ENCODE measurements around the gene LRMDA. TPM values are rescaled to one million over a fixed set of nuclear protein-coding genes. Genes with fewer than 3 reads are reported as not detected.

The LRMDA gene
- total RNA-seq, 1 donor from 2014 or later = 29.9 TPM

DNA sequence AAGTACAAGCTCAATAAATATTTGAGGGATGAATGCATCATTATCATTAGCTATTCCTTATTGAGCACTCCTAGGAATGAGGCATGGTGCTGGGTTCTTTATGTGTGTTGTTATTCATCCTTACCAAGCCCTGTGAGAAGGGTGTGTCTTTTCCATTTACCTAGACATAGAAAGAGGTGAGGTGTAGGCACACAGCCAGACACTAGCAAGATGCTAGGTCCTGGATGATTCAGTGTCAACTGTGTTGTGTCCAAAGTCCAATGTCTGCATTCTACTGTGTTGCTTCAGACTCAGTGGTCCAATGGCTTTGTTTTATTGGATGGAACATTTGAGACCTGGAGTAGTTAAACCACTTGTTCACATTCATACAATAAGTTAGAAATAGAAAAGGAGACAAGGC is 605.5 kb downstream of the LRMDA start:
- TF ChIP-seq, protein P1, sequence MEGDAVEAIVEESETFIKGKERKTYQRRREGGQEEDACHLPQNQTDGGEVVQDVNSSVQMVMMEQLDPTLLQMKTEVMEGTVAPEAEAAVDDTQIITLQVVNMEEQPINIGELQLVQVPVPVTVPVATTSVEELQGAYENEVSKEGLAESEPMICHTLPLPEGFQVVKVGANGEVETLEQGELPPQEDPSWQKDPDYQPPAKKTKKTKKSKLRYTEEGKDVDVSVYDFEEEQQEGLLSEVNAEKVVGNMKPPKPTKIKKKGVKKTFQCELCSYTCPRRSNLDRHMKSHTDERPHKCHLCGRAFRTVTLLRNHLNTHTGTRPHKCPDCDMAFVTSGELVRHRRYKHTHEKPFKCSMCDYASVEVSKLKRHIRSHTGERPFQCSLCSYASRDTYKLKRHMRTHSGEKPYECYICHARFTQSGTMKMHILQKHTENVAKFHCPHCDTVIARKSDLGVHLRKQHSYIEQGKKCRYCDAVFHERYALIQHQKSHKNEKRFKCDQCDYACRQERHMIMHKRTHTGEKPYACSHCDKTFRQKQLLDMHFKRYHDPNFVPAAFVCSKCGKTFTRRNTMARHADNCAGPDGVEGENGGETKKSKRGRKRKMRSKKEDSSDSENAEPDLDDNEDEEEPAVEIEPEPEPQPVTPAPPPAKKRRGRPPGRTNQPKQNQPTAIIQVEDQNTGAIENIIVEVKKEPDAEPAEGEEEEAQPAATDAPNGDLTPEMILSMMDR (IDR thresholded peaks at IDR 0.05) = no peak
- peaks cover 32% of the 10 kb centered on the region for H3K4me1 ChIP-seq
- H3K4me3 ChIP-seq = no peak overlapping the region
- no peaks in the 10 kb centered on the region for H3K27me3 ChIP-seq (ENCODE audit: low read depth)
- ATAC-seq (no peak), DNase-seq (no peak)
- no peak overlapping the region for H3K27ac ChIP-seq
- H3K9me3 ChIP-seq = peaks cover 9% of the 10 kb centered on the region
- no peaks in the 10 kb centered on the region for H3K36me3 ChIP-seq
- intact Hi-C loops (cut with DNase I) = no loop called here

DNA sequence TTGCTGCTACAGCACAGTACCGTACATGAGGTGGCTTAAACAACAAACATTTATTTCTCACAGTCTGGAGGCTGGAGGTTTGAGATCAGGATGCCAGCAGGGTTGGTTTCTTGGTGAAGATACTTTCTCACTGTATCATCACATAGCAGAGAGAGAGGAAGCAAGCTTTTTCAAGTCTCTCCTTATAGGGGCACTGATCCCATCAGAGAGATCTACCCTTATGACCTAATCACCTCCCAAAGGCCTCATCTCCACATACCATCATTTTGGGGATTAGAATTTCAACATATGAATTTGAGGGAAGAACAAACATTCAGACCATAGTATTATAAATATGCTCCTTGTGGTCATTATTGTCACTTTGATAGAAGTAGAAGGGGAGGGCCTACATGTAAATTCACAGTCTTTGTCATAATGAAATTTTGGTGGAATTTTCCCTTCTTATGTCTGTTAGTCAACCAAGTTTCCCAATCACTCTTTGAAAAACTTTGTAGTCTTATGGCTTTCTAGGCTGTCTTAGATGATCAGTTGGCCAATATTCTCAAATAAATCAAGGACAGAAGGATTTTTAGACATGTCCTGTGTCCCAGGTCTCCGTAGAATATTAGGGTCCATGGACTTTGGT is 606.2 kb downstream of the LRMDA start:
- Histone ChIP-seq H3K9me3 (peaks cover 9% of the 10 kb centered on the region), H3K27ac (no peak overlapping the region), H3K36me3 (no peaks in the 10 kb centered on the region), H3K4me3 (no peak overlapping the region), H3K27me3 (ENCODE audit: low read depth) (no peaks in the 10 kb centered on the region), H3K4me1 (peaks cover 32% of the 10 kb centered on the region)
- intact Hi-C loops (cut with DNase I) = no loop called here
- ATAC-seq (no peak), DNase-seq (no peak)
- TF ChIP-seq, protein P1 (IDR thresholded peaks at IDR 0.05) = no peak

GRCh38 chr10:76038696-76039095 is 607.3 kb downstream of the LRMDA start:
- TF ChIP-seq, protein P1 (IDR thresholded peaks at IDR 0.05) = no peak
- intact Hi-C loops (cut with DNase I) = no loop called here
- peaks cover 26% of the 10 kb centered on the region for H3K4me1 ChIP-seq
- no peaks in the 10 kb centered on the region for H3K27me3 ChIP-seq (ENCODE audit: low read depth)
- H3K27ac ChIP-seq = no peak overlapping the region
- no peaks in the 10 kb centered on the region for H3K36me3 ChIP-seq
- DNase-seq = no peak
- ATAC-seq = no peak
- peaks cover 9% of the 10 kb centered on the region for H3K9me3 ChIP-seq
- H3K4me3 ChIP-seq = no peak overlapping the region

DNA sequence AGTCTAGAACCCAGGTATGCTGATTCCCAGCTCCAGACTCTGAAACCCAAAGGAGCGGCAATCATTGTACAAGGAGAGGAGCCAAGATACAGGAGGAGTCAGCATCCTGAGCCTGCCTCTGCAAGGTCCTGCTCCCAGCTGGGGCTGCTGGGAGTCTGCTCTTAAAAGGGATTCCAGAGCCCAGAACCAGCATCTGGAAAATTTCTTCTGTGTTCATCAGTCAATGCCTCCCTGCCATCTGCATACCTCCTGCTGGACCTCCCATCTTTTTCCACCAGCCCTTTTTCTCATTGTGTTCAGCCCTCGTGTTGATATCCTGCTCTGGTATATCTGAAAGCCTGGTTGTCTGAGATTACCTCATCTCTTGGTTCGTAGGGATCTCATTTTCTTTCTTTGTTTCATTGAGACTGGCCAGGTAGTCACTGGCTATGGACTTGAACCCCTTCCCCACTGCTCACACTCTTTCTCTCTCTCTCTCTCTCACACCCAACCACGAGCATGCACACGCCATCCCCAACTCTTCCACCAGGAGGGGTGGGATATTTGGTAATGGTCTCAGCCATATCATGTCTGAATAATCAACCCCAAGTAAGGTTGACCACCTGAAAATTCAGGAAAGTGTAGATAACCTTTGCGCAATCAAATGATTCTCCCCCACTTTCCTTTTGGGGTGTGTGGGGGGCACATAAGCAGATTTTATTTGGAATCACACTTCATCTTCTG is 608.8 kb downstream of the LRMDA start:
- TF ChIP-seq, protein P1 (IDR thresholded peaks at IDR 0.05) = no peak
- no peak overlapping the region for H3K4me3 ChIP-seq
- DNase-seq = no peak

GRCh38 chr10:76040830-76041220 is 609.4 kb downstream of the LRMDA start:
- Histone ChIP-seq H3K36me3 (no peaks in the 10 kb centered on the region), H3K27me3 (ENCODE audit: low read depth) (no peaks in the 10 kb centered on the region), H3K9me3 (peaks cover 9% of the 10 kb centered on the region), H3K4me1 (peaks cover 5% of the 10 kb centered on the region), H3K4me3 (no peak overlapping the region), H3K27ac (no peak overlapping the region)
- intact Hi-C loops (cut with DNase I) = no loop called here
- TF ChIP-seq, protein P1 (IDR thresholded peaks at IDR 0.05) = no peak
- ATAC-seq (no peak), DNase-seq (no peak)

More for the DNA sequence above, 608.8 kb downstream of the LRMDA start:
- H3K36me3 ChIP-seq = no peaks in the 10 kb centered on the region
- no peak for ATAC-seq
- no peaks in the 10 kb centered on the region for H3K27me3 ChIP-seq (ENCODE audit: low read depth)
- intact Hi-C loops (cut with DNase I) = no loop called here
- H3K9me3 ChIP-seq = peaks cover 9% of the 10 kb centered on the region
- no peak overlapping the region for H3K27ac ChIP-seq
- peaks cover 10% of the 10 kb centered on the region for H3K4me1 ChIP-seq
